ELR (cell line): ENCODE data around the gene IRF4.
A peak's percentile ranks its signal among the peaks of the same experiment; 100 is the strongest.

Experiments
- DNase-seq: peaks from one replicate; pipeline ENCODE4 v3.0.0-alpha.2; 2015; ENCODE audit warnings: low read depth

Gene IRF4

DNA sequence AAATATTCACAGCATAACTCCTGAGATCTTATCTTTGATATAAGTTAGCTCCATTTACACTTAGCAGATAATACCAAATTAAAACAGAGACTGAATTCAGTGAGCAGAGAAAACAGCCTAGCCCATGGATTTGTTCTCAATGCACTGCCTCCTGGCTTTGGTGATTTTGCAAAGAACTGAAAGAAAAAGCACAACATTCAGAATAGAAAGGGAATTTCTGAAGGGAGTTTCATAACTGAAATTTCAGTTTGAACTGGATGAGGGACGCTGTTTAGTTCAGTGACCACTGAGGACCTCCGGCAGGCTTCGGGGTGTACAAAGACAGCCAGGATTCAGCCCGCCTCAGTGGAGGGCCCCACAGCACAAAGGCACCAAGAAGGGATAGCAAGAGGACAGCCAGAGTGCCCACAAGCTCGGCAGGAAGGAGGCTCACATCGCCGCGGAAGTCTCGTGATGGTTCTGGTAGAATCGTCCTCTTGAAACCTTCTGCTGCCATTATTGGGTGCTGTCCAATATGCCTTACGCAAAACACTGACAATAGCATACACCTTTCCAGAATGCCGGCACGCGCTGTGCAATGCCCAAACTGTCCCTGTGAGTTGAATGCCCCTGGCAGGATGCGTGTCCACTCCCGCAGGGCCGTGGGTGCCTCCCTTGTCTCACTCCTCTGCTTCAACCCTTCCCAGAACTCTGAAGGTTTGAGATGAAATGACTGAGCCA is 9.7 kb upstream of the IRF4 start:
- no peak for DNase-seq

DNA sequence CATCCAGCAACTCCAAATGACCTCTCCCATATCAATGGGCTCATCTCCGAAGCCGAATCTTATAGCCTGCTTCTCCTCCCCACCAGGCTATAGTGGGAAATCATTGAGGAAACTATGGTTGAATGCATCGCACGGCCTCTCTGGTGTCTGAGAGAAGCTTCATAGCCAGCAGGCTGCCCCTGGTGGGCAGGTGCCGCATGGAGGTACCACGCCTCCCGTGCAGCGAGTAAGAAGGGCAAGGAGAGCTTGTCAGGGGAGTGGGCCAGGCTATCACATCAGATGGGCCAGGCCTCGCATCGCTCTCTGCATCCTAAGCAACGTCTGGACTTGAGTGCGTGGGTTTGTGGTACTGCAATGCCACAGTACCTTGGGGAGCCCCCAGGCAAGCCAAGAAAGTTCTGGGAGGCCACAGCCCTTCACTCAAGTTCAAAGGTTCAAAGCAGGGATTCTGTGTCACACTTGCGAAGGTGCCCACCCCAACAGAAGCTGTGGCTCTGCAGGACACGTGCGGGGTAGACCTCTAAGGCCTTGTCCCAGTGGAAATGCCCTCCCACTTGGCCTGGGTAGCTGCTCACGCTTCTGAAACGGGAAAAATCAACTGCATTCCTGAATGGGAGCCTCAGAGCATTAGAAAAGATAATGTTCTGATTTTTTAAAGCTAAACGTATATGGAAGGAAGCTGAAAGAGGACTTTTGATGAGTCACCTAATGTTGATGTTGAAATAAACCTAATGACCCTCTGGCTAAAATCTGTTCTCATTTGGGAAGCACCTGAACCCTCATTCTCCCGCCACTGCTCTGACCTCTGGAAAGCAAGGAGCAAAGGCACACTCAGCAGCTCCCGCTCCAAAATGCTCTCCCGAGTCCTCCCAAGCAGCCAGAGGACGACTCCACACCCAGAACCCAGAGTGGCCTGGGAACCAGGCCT is 8.4 kb upstream of the IRF4 start:
- no peak for DNase-seq

DNA sequence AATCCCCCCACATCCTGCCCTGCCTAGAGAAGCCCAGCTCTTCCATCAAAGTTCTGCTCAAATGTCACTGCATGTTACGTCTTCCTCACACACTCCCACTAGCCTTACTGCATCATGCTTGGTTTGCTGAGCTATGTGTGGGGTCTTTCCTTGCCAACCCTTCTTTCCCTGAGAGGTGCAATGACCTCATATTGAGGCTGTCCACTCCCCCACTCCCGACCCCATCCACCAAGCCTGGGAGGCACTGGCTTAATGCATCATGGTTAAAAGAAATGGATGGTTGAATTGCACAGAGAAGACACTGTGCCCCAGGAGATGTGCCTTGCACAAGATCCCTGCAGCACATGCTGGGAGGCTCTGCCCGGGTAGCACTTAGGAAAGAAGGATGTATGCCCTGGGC is 7.7 kb upstream of the IRF4 start:
- DNase-seq = no peak

DNA sequence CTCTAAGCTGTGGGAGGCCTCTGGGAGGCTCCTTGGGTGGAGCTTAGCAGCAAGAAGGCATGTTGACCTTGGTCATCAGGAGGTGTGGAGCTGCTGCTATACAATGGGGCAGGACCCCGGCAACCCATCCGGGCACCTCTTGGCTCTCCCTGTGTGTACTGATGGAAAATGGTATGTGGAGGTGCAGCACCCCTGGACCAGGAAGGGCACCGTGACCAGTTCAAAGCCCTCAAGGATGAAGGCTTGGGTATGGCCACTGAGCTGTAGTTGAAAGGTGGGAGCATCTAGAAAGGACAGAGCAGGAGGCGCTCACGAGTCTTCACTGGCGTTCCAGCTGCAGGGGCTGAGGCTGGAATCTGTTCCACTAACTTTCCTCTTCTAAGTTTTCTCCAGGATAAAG is 6.7 kb upstream of the IRF4 start:
- DNase-seq = no peak

DNA sequence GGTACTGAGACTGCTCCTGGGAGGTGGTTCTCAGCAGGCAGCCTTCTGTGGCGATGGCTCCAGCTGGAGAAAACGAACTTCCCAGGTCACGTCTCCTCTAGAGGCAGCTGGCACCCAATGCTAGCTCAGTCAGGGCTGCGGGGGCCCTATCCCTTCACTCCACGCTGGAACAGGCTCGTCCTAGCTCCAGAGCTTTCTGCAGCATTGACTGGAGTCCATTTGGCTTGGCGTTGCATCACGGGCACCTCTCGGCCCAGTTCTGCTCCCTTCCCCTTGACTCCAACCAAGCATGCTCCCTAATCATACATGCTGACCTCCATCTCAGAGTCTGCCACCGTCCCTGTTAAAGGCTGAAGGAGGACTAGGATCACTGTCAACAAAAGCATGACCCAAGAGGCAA is 5.9 kb upstream of the IRF4 start:
- DNase-seq = no peak

DNA sequence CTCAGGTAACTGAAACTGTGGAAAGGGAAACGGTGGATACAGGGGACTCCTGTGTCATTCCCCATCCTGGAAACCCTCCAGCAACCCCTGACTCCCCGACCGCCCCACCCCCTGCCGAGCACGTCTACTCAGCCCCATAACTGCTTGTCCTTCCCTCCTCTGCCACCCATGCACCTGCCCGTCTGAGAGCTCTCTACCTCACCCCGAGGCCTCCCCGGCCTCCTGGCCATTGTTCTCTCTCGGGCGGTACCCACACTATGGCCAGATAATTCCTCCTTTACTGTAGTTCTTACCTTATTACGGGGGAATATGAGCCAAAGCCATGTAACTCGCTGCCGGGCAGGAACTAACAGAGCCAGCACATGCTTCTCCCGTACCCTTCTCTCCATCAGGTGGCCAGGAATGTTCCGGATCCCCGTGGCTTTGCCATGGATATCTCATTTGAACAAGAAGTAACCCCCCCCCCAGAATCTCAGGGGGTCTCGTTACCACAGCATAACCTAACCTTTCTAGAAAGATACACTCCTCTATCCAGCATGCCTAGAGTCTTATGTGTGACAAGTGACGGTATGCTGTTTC is 4.8 kb upstream of the IRF4 start:
- no peak for DNase-seq

DNA sequence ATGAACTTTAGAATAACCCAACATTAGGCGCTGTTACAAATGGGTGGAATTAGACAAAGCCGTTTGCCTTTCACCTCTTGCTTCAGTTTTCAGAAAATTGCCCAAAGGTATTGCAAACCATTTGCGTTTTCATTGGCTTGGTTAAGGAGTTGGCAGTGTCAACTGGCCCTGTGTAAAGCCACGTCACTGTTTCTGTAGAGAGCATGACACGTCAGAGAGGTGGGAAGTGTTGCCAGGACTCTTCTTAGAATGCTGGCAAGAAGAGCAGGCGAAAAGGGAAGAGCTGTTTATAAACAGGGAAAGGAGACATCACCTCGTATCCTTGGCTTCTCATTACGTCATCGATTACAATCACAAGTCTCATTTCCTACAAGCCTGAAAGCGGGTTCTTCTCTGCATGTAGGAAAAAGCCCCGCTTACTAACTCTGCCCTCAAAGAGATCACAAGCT is 4.2 kb upstream of the IRF4 start:
- DNase-seq = no peak

DNA sequence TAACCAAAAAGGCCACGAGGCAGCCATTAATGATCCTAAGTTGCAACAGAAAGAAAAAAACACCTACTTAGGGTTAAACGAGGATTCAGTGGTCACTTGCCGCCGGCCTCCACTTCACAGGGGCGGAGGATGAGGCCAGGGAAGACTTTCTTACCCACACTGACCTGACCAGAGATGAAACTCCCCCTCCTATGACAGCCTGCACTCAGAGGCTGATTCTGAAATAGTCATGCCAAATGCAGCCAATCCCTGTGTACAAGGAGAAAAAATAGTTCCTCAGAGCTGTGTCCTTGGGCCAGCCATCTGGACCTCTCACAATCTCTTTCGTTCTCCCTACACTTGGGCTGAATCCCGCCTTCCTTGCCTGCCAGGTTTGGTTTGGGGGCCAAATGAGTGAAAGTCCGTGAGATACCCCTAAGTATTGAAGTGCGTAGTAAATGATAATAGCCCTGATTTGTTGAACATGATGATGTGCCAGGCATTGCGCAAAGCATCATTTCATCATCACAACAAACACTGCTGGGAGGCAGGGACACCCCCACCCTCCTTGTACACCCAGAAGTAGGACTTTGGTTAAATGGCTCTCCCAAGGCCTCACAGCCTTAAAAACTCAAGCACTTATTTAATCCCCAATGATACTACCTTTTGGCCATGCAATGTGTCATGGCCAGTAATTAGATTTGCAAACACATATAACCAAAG is 3.2 kb upstream of the IRF4 start:
- no peak for DNase-seq

DNA sequence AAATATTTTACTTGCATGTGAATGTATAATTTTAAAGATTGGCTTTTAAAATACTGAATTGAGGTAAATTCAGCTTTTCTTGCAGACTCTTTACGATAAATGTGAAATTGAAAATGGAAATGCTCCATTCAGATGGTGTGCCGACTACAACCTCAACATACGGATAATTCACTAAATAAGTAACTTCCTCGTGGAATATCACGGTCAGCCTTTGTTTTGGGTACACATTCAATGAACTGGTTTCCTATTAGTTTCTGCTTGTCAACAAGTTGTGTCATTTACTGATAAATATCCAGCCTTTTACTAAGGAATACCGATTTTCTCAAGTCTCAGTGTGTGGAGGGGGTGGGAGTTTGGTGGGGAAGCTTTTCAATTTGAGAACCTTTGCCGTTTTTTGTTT is 2.4 kb upstream of the IRF4 start:
- DNase-seq = no peak

DNA sequence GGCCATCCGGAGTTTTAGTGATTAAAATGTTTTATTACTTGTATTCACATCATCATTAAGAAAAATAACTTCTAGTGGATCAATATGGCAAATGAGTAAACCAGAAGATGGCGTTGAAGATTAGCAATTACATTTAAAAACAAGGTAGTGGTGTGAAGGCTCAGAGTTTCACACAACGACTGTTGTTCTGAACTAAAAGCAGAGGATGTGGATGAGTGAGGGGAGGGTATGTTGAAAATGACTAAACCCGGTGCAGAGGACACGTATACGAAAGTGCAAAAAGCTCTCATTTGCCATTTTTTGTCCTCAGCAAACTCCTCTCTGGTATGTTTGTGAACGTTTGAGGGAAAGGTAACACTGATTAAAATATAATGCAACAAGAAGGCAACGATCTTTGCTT is 1.9 kb upstream of the IRF4 start:
- no peak for DNase-seq

DNA sequence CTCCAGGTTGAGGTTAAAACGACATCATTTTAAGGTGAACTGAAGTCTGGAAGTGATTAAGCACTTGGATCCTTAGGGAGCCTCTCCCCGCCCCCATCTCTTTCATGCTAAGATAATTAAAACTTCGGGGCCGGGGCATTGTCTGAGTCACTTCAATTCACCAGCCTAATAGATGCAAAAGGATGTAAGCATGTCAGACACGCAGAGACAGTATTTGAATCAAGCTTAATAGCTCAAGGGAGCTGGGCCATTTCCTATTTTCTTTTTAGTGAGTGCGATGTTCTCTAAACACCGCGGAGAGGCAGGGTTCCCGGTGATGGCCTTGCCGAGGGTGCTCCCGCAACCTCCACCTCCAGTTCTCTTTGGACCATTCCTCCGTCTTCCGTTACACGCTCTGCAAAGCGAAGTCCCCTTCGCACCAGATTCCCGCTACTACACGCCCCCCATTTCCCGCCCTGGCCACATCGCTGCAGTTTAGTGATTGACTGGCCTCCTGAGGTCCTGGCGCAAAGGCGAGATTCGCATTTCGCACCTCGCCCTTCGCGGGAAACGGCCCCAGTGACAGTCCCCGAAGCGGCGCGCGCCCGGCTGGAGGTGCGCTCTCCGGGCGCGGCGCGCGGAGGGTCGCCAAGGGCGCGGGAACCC is 516 bp upstream of the IRF4 start:
- peak; percentile 10 for DNase-seq

DNA sequence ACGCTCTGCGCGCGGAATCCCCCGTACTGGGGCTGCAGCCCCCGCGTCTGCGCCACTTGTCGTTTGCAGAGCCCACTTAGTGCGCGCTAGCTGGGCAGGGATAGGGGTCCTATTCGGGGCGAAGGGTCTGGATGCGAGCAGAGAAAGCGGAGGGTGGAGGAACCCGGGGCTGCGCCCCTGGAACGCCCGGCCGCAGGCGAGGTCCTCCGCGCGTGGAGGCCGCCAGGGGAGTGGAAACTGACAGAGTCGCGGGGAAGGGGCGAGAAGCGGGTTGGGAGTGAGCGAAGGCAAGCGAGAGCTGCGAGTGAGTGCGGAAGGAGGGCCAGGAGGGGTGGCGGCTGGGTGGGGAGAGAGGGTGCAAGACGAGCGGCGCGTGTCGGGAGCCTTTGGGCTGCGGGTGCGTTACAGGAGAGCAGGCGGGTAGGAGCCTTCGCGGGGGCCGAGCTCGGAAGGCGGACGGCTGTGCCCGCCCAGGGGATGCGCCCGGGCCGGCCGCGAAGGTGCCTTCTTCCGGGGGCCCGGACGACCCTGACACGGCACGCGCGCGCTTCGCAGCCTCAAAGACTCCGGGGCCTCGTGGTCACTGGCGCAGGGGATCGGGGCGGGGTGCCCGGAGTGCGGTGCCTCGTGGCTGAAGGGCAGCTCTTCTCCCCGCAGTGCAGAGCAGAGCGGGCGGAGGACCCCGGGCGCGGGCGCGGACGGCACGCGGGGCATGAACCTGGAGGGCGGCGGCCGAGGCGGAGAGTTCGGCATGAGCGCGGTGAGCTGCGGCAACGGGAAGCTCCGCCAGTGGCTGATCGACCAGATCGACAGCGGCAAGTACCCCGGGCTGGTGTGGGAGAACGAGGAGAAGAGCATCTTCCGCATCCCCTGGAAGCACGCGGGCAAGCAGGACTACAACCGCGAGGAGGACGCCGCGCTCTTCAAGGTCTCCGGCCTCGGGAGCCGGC is 1.2 kb downstream of the IRF4 start:
- DNase-seq = no peak

DNA sequence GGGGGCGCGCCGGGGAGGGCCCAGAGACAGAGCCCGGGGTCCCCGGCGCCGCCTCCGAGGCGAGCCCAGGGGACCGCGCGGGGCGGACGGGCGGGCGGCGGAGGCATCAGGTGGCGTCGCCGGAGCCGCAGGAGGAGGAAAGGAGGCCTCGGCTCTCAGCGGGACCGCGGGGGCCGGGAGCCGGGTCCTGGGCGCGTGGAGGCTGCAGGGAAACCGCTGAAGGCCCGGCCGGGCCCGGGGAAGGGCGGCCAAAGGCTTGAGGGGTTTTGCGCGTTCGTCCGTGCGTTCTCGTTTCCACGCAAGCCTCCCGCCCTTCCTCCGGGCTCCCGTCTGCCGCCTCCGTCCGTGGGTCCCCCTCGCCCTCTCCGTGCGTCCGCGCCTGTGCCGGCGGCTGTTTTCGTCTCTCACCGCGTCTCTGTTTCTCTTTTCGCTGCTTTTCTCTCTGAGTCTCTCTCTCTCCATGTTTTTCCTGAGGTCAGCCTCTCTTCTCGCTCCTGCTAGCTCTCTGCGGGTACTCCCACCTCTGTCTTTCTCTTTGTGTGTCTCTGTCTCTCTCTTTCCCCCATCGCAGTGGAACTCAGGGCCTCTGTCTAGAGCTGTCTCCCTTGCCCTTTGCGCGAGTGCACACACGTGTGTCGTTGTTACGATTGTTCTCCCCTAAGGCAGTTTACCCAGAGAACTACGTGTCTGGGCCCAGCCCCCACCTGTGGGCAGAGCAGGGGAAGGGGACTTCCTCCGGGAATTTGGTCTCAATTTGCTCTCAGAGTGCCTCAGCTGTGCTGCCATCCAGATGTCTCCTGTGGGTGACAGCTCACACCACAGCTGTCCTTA is 2.1 kb downstream of the IRF4 start:
- no peak for DNase-seq

DNA sequence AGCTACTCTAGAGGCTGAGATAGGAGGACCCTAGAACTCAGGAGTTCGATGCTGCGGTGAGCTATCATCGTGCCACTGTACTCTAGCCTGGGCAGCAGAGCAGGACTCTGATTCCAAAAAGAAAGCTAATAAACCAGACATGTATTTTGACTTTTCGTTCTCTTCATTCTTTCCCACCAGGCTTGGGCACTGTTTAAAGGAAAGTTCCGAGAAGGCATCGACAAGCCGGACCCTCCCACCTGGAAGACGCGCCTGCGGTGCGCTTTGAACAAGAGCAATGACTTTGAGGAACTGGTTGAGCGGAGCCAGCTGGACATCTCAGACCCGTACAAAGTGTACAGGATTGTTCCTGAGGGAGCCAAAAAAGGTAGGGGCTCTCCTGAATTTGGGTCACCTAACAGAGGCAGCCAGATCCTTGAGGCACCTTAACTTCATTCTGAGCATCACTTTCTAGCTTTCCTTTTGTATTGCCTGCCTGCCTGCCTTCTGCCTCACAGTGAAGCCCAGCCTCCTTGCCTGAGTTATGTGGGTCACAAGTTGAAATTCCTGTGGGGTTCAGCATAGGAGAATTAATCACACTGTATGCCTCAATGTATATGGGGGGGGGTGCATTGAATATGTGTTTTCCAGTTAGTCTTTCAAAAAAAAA is 3.2 kb downstream of the IRF4 start:
- no peak for DNase-seq

DNA sequence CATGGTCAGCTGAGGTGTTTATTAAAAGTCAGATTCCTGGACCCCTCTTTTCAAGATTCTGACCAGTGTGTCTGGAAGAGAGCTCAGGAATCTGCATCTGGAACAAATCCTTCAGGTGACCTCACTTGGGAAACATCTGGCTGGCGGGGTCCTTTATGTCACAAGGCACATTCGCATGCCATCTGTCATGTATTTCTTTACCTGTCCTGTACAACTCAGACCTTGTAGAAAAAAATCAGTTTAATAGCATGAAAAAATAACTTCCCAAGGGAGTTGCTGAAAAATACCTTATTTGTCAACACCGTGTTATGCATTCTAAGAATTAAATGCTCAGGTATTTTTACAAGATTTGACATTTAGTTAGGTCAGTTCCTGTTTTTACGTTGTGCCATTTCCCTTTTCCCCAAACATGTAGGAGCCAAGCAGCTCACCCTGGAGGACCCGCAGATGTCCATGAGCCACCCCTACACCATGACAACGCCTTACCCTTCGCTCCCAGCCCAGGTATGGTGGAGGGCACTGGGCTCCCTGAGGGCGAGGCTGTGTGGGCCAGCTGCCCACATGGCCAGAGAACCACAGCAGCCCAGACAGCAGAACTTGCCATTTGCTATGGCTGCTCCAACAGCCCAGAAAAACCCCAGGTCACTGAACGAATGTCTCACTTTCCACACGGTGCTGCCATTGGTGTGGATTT is 4.0 kb downstream of the IRF4 start:
- DNase-seq = no peak

DNA sequence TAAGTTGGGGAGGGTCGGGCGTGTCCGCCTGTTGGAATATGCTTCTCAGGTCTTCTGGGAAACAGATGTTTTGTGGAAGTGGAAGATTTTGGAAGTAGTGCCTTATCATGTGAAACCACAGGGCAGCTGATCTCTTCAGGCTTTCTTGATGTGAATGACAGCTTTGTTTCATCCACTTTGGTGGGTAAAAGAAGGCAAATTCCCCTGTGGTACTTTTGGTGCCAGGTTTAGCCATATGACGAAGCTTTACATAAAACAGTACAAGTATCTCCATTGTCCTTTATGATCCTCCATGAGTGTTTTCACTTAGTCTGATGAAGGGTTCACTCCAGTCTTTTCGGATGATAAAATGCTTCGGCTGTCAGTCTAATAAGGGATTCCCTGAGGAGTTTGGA is 4.6 kb downstream of the IRF4 start:
- DNase-seq = no peak

DNA sequence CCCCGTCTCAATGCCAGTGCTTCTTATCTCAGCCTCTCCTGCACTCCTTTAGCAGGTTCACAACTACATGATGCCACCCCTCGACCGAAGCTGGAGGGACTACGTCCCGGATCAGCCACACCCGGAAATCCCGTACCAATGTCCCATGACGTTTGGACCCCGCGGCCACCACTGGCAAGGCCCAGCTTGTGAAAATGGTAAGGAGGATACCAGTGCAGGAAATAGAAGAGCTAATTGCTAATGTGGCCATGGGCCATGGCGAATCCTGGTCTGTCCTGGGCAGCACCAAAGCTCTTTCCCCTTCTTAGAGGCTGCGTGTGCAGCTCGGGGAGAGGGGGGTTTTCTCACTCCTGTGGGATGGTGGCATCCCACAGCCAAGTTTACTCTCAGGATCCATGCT is 5.5 kb downstream of the IRF4 start:
- DNase-seq = no peak

DNA sequence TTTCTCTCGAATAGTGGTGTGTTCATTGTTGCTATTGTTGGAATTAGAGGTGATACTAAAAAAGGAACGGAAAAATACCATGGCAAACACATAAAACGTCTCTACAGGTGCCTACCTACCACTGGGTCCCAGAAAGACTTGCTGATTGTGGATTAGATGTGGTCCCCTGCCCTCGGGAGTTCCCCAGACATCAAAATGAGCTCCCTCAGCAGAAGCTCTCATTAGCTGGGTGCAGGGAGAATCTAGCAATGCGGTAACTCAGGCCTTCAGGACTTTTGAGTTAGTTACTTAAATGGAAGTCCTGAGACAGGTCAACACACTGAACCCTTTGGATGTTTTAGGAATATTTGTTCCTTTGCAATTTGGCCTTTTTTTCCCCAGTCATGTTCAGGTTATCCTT is 6.1 kb downstream of the IRF4 start:
- no peak for DNase-seq

DNA sequence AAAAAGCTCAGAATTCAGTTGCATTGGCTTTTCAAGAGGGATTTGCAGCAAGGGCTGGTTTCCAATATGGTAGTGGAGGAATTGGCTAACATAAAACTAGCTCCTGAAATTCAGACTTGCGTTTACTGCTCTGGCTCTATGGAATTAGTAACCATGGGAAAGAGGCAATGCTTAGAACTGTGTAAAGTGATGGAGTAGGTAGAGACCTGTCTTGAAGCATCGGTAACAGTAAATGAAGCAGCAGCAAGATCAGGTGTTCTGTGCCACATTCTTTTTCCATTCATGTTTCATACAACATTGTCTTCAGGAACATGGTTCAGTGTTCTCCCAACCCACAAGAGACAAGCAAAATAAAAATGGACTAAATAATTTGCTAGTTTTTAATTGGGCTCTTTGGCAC is 6.5 kb downstream of the IRF4 start:
- no peak for DNase-seq
